Uterus (tissue), 4 donors: ENCODE results near the gene EFCAB5. TPM values are rescaled to one million over a fixed set of nuclear protein-coding genes. Genes with fewer than 3 reads are reported as not detected.

ENCODE experiments used
- DNase-seq, 2 donors: peaks; one replicate each; pipeline ENCODE4 v3.0.0-alpha.2; 2019 to 2020
- H3K27ac ChIP-seq, 2 donors: fragments of 200-600 bp; sonication (generic); 1 replicate in 1 of 2; 2 replicates in 1 of 2; pipeline ENCODE4 v1.5.1; 2016 to 2018
- H3K27me3 ChIP-seq, 2 donors: fragments of 200-600 bp; sonication (generic); one replicate each; pipeline ENCODE4 v1.5.1; 2018 to 2019; ENCODE audit warnings: control low read depth in 1 of 2
- H3K36me3 ChIP-seq, 2 donors: fragments of 200-600 bp; sonication (generic); one replicate each; pipeline ENCODE4 v1.5.1; 2019; ENCODE audit warnings: control low read depth in 1 of 2
- H3K4me1 ChIP-seq, 2 donors: fragments of 200-600 bp; sonication (generic); one replicate each; pipeline ENCODE4 v1.5.1; 2018 to 2019; ENCODE audit warnings: control low read depth in 1 of 2
- H3K4me3 ChIP-seq, 2 donors: fragments of 200-600 bp; sonication (generic); 1 replicate in 1 of 2; 2 replicates in 1 of 2; pipeline ENCODE4 v1.5.1; 2018 to 2019; ENCODE audit warnings: mild to moderate bottlenecking in 1 of 2
- H3K9me3 ChIP-seq, 2 donors: fragments of 200-600 bp; sonication (generic); one replicate each; pipeline ENCODE4 v1.5.1; 2019; ENCODE audit warnings: control low read depth in 1 of 2
- CTCF ChIP-seq, 4 experiments: fragments of 200-600 bp in 2 of 4; fragments of 450-650 bp in 2 of 4; sonication (generic) in 2 of 4; IDR thresholded peaks; one replicate each; pipeline ENCODE4 v1.5.1; 2016 to 2019; ENCODE audit warnings: antibody characterized with exemption in 4 of 4, mild to moderate bottlenecking in 2 of 4, moderate library complexity in 1 of 4
- POLR2A ChIP-seq, 2 donors: fragments of 450-650 bp; IDR thresholded peaks; one replicate each; pipeline ENCODE4 v1.6.1; 2016; ENCODE audit warnings: antibody characterized with exemption in 2 of 2, mild to moderate bottlenecking in 1 of 2, moderate library complexity in 1 of 2
- intact Hi-C: fragments of 100-400 bp; cut with DNase I; formaldehyde crosslinking; loops from one replicate; pipeline ENCODE4 v1.15.1; 2023; ENCODE audit warnings: low total_unique reads
- total RNA-seq, 4 donors: library from RNA; depleted of rRNA in 3 of 4; stranded (reverse); fragments of >200 nt in 3 of 4; gene quantifications; one replicate each; pipeline versions ENCODE4 v1.1.0 to v1.2.4, GENCODE V29; 2014 to 2023
- donor health status: DM: yes; HTN: yes; CAD: no.

Gene EFCAB5
- total RNA-seq, 4 donors from 2014 or later, result 0.27 to 0.97 TPM; not detected in 2

DNA sequence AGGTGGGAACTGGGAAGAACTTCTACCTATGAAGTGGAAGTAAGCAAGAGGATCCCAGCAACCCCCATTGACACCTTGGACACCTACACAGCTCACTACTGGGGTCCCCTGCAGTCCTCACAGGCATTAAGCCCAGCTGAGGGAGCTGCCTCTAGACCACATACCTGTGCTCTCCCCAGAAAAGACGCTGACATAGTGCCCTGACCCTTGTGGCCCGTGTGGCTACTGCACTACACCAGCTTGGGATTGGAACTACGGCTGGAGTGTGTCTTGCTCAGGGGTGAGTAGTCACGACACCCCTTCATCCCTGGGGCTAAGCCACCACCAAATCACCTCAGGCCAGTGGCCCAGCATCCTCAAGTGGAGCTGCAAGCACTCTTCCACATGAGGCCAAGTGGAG lies 120.9 kb downstream of the EFCAB5 start:
- DNase-seq, result no peak
- no peak overlapping the region for H3K27ac ChIP-seq
- no peak overlapping the region for H3K4me3 ChIP-seq
- no peaks in the 10 kb centered on the region for H3K27me3 ChIP-seq
- no peaks in the 10 kb centered on the region for H3K36me3 ChIP-seq
- intact Hi-C loops, result no loop called here
- no peaks in the 10 kb centered on the region for H3K9me3 ChIP-seq
- no peaks in the 10 kb centered on the region for H3K4me1 ChIP-seq
- TF ChIP-seq CTCF (IDR thresholded peaks at IDR 0.05) (no peak), POLR2A (IDR thresholded peaks at IDR 0.05) (no peak)

- H3K36me3 ChIP-seq, result no peaks in the 10 kb centered on the region
- no peaks in the 10 kb centered on the region for H3K27me3 ChIP-seq
- H3K9me3 ChIP-seq, result no peaks in the 10 kb centered on the region
- no peak for TF ChIP-seq POLR2A (IDR thresholded peaks at IDR 0.05)
- no peak for TF ChIP-seq CTCF (IDR thresholded peaks at IDR 0.05)
- H3K4me3 ChIP-seq, result no peak overlapping the region
- intact Hi-C loops, result no loop called here
- no peak for DNase-seq
- no peaks in the 10 kb centered on the region for H3K4me1 ChIP-seq
- H3K27ac ChIP-seq, result no peak overlapping the region
Measured at GRCh38 chr17:30064738-30065137, 123.3 kb downstream of the EFCAB5 start.

- intact Hi-C loops, result no loop called here
Measured at GRCh38 chr17:30068465-30068864, 127.0 kb downstream of the EFCAB5 start.

GRCh38 chr17:30074254-30074653 lies 132.8 kb downstream of the EFCAB5 start:
- Histone ChIP-seq H3K4me1 (no peaks in the 10 kb centered on the region), H3K27ac (no peak overlapping the region), H3K27me3 (no peaks in the 10 kb centered on the region), H3K4me3 (no peak overlapping the region), H3K9me3 (no peaks in the 10 kb centered on the region), H3K36me3 (no peaks in the 10 kb centered on the region)
- TF ChIP-seq CTCF (IDR thresholded peaks at IDR 0.05), result no peak
- no peak for TF ChIP-seq POLR2A (IDR thresholded peaks at IDR 0.05)
- intact Hi-C loops, result no loop called here
- DNase-seq, result no peak

More at GRCh38 chr17:30068465-30068864, 127.0 kb downstream of the EFCAB5 start:
- Histone ChIP-seq H3K36me3 (no peaks in the 10 kb centered on the region), H3K27ac (no peak overlapping the region), H3K4me1 (no peaks in the 10 kb centered on the region), H3K27me3 (no peaks in the 10 kb centered on the region), H3K9me3 (no peaks in the 10 kb centered on the region), H3K4me3 (no peak overlapping the region)
- no peak for DNase-seq
- TF ChIP-seq CTCF (IDR thresholded peaks at IDR 0.05) (no peak), POLR2A (IDR thresholded peaks at IDR 0.05) (no peak)

DNA sequence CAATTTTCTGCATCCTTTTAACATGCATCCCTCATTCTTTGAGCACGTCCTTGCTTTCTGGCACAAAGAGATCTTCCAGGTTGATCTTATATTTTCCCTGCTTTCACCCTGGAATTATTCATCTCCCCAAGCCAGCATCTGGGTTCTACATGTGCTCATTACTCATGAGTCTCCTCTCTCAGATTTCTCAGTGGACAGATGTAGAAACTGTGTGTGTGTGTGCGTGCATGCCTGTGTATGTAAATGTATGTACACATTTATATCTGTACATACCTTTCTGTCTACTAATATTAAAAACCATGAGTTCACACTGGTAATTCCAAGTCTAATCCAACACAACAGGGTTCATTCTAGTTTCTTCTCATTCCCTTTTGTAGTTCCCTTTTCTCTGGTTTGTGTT lies 133.3 kb downstream of the EFCAB5 start:
- H3K27me3 ChIP-seq, result no peaks in the 10 kb centered on the region
- no peaks in the 10 kb centered on the region for H3K9me3 ChIP-seq
- H3K36me3 ChIP-seq, result no peaks in the 10 kb centered on the region
- DNase-seq, result no peak
- no peaks in the 10 kb centered on the region for H3K4me1 ChIP-seq
- intact Hi-C loops, result no loop called here
- no peak overlapping the region for H3K4me3 ChIP-seq
- TF ChIP-seq CTCF (IDR thresholded peaks at IDR 0.05), result no peak
- no peak for TF ChIP-seq POLR2A (IDR thresholded peaks at IDR 0.05)
- no peak overlapping the region for H3K27ac ChIP-seq
